Liver (tissue), 9 donors: ENCODE results near the gene SCN2A. TPM values are rescaled to one million over a fixed set of nuclear protein-coding genes. Genes with fewer than 3 reads are reported as not detected.
"Not testable (repeated sequence)": the region's sequence is repeated elsewhere in the genome, so short reads cannot be mapped to it uniquely, and the experiment has no call there.

Experiments used
- DNase-seq: peaks from one replicate; pipeline ENCODE4 v3.0.0-alpha.2; 2017; ENCODE audit warnings: low spot score
- H3K27ac ChIP-seq, 2 donors: one replicate each; pipeline ENCODE4 v1.7.0; 2013; ENCODE audit warnings: inconsistent platforms in 2 of 2, low read length in 2 of 2, control low read depth in 1 of 2, low read depth in 1 of 2, mild to moderate bottlenecking in 1 of 2
- H3K27me3 ChIP-seq, 4 donors: one replicate each; pipeline versions ENCODE4 v1.6.1 to v1.7.0; 2013; ENCODE audit warnings: low read length in 3 of 4, inconsistent platforms in 1 of 4, mild to moderate bottlenecking in 1 of 4, moderate library complexity in 1 of 4; ENCODE audit not compliant: control insufficient read depth in 4 of 4, insufficient read depth in 4 of 4
- H3K36me3 ChIP-seq, 4 donors: one replicate each; pipeline versions ENCODE4 v1.6.1 to v1.7.0; 2013; ENCODE audit warnings: low read length in 3 of 4, mild to moderate bottlenecking in 3 of 4, low read depth in 1 of 4, moderate library complexity in 1 of 4; ENCODE audit not compliant: control insufficient read depth in 4 of 4, insufficient read depth in 3 of 4
- H3K4me1 ChIP-seq, 4 donors: one replicate each; pipeline versions ENCODE4 v1.6.1 to v1.7.0; 2013; ENCODE audit warnings: low read length in 3 of 4, mild to moderate bottlenecking in 3 of 4, moderate library complexity in 1 of 4; ENCODE audit not compliant: control insufficient read depth in 4 of 4, insufficient read depth in 4 of 4
- H3K4me3 ChIP-seq, 3 donors: one replicate each; pipeline versions ENCODE4 v1.6.1 to v1.7.0; 2013; ENCODE audit warnings: low read length in 3 of 3, control low read depth in 1 of 3, low read depth in 1 of 3, mild to moderate bottlenecking in 1 of 3
- H3K9ac ChIP-seq, 2 donors: one replicate each; pipeline ENCODE4 v1.7.0; 2013; ENCODE audit warnings: low read length in 2 of 2, mild to moderate bottlenecking in 2 of 2, moderate library complexity in 2 of 2, control low read depth in 1 of 2, low read depth in 1 of 2
- H3K9me3 ChIP-seq, 4 donors: one replicate each; pipeline versions ENCODE4 v1.6.1 to v1.7.0; 2013; ENCODE audit warnings: low read length in 3 of 4; ENCODE audit not compliant: control insufficient read depth in 4 of 4
- EGR1 ChIP-seq, 2 donors: IDR thresholded peaks; 2 replicates each; pipeline ENCODE4 v1.6.1; 2016 to 2018; ENCODE audit warnings: antibody characterized with exemption in 2 of 2, low read depth in 2 of 2
- FOXA1 ChIP-seq: IDR thresholded peaks from 2 replicates; pipeline ENCODE4 v1.6.1; 2016; ENCODE audit warnings: antibody characterized with exemption
- FOXA2 ChIP-seq: IDR thresholded peaks from 2 replicates; pipeline ENCODE4 v1.6.1; 2016; ENCODE audit warnings: antibody characterized with exemption
- GABPA ChIP-seq, 2 donors: IDR thresholded peaks in 1 of 2; conservative IDR thresholded peaks in 1 of 2; 2 replicates each; pipeline ENCODE4 v1.6.1; 2016; ENCODE audit warnings: antibody characterized with exemption in 2 of 2, mild to moderate bottlenecking in 1 of 2, moderate library complexity in 1 of 2
- HNF4A ChIP-seq, 2 donors: conservative IDR thresholded peaks; 2 replicates each; pipeline ENCODE4 v1.6.1; 2016; ENCODE audit warnings: antibody characterized with exemption in 2 of 2, mild to moderate bottlenecking in 2 of 2
- HNF4G ChIP-seq: IDR thresholded peaks from 2 replicates; pipeline ENCODE4 v1.6.1; 2016; ENCODE audit warnings: antibody characterized with exemption
- NR2F2 ChIP-seq: IDR thresholded peaks from 2 replicates; pipeline ENCODE4 v1.6.1; 2016; ENCODE audit warnings: antibody characterized with exemption
- RAD21 ChIP-seq, 2 donors: IDR thresholded peaks; 2 replicates each; pipeline ENCODE4 v1.6.1; 2016; ENCODE audit warnings: antibody characterized with exemption in 2 of 2, mild to moderate bottlenecking in 2 of 2
- RXRA ChIP-seq, 2 donors: IDR thresholded peaks; 2 replicates each; pipeline ENCODE4 v1.6.1; 2017 to 2018; ENCODE audit warnings: antibody characterized with exemption in 2 of 2, mild to moderate bottlenecking in 1 of 2
- SP1 ChIP-seq: IDR thresholded peaks from 2 replicates; pipeline ENCODE4 v1.6.1; 2018; ENCODE audit warnings: antibody characterized with exemption, mild to moderate bottlenecking
- TAF1 ChIP-seq: conservative IDR thresholded peaks from 2 replicates; pipeline ENCODE4 v1.6.1; 2016; ENCODE audit warnings: antibody characterized with exemption, mild to moderate bottlenecking
- YY1 ChIP-seq: IDR thresholded peaks from 2 replicates; pipeline ENCODE4 v1.6.1; 2016; ENCODE audit warnings: antibody characterized with exemption, mild to moderate bottlenecking
- WGBS: extraction: QIAGEN DNeasy Blood & Tissue Kit; methylation state at CpG from one replicate; pipeline ENCODE4 v1.1.7; 2013; 5-methylcytosine and 5-hydroxymethylcytosine counted together
- polyA plus RNA-seq, 2 donors: library from polyadenylated mRNA; stranded (reverse) in 1 of 2; unstranded in 1 of 2; fragments of 200-250 nt in 1 of 2; fragments of >200 nt in 1 of 2; fragmentation: Nextera tagmentation in 1 of 2; extraction: Ambion mirVana in 1 of 2; gene quantifications; one replicate each; pipeline versions ENCODE4 v1.2.1 to v1.2.3, GENCODE V29; 2013 to 2015
- total RNA-seq, 2 donors: library from RNA; depleted of rRNA; stranded (reverse); fragments of >200 nt; gene quantifications; one replicate each; pipeline ENCODE4 v1.2.3, GENCODE V29; 2014
- TF ChIP-seq, protein P1 (sequence below): fragments of 150-350 bp; IDR thresholded peaks from 2 replicates; pipeline ENCODE4 v1.5.1; 2017; ENCODE audit warnings: improper control_type of control experiment, low read depth, low read length; ENCODE audit not compliant: missing input control
- TF ChIP-seq, protein P2 (sequence below): IDR thresholded peaks from 2 replicates; pipeline ENCODE4 v1.6.1; 2016; ENCODE audit warnings: antibody characterized with exemption
- TF ChIP-seq, protein P3 (sequence below): IDR thresholded peaks from 2 replicates; pipeline ENCODE4 v1.6.1; 2016; ENCODE audit warnings: antibody characterized with exemption
- TF ChIP-seq, protein P4 (sequence below): IDR thresholded peaks from 2 replicates; pipeline ENCODE4 v1.6.1; 2016; ENCODE audit warnings: antibody characterized with exemption
- donor health status: healthy.
- donor health status: healthy.
- donor health status: healthy.
- donor health status: healthy.
- donor health status: healthy.

SCN2A gene
- total and polyA plus RNA-seq, 4 donors, result 0.01 to 0.33 (median 0.05) TPM

DNA sequence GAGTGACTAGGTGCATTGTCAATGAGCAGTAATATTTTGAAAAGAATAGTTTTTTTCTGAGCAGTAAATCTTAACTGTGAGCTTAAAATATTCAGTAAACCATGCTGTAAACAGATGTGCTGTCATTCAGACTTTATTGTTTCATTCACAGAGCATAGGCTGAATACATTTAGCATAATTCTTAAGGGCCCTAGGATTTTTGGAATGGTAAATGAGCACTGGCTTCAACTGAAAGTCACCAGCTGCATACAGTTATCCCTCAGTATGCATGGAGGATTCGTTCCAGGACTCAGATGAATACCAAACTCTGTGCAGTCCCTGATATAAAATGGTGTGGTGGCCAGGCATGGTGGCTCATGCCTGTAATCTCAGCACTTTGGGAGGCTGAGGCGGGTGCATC, 21.1 kb downstream of the SCN2A start:
- 90% methylated on average over 2 of the region's 2 CpGs for WGBS
- not testable (repeated sequence) for H3K27me3 ChIP-seq, H3K36me3 ChIP-seq

DNA sequence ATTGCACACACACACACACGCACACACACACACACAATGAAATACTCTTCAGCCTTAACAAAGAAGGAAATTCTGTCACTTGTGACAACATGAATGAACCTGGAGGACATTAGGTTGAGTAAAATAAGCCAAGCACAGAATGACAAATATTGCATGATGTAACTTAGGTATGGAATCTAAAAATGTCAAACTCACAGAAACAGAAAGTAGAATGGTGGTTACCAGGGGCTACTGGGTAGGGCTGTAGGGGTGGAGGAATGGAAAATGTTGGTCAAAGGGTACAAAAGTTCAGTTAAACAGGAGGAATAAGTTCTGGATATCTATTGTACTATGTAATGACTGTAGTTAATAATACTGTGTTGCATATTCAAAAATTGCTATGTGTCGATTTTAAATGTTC, 29.5 kb downstream of the SCN2A start:
- no peaks in the 10 kb centered on the region for H3K4me1 ChIP-seq
- no peak for DNase-seq
- H3K27ac ChIP-seq, result no peak overlapping the region
- no peak overlapping the region for H3K4me3 ChIP-seq
- WGBS, result 81% methylated on average over 2 of the region's 2 CpGs
- no peaks in the 10 kb centered on the region for H3K36me3 ChIP-seq
- H3K9me3 ChIP-seq, result no peaks in the 10 kb centered on the region
- no peak overlapping the region for H3K9ac ChIP-seq
- H3K27me3 ChIP-seq, result no peaks in the 10 kb centered on the region
- no peak for TF ChIP-seq GABPA (IDR thresholded peaks at IDR 0.05 in 1 of 2, conservative IDR thresholded peaks at IDR 0.05 in 1 of 2)
- no peak for TF ChIP-seq EGR1 (IDR thresholded peaks at IDR 0.05; ENCODE audit: low read depth in 2 of 2)
- no peak for TF ChIP-seq HNF4G
- TF ChIP-seq RXRA (IDR thresholded peaks at IDR 0.05), result no peak
- no peak for TF ChIP-seq FOXA2
- TF ChIP-seq, protein P1, sequence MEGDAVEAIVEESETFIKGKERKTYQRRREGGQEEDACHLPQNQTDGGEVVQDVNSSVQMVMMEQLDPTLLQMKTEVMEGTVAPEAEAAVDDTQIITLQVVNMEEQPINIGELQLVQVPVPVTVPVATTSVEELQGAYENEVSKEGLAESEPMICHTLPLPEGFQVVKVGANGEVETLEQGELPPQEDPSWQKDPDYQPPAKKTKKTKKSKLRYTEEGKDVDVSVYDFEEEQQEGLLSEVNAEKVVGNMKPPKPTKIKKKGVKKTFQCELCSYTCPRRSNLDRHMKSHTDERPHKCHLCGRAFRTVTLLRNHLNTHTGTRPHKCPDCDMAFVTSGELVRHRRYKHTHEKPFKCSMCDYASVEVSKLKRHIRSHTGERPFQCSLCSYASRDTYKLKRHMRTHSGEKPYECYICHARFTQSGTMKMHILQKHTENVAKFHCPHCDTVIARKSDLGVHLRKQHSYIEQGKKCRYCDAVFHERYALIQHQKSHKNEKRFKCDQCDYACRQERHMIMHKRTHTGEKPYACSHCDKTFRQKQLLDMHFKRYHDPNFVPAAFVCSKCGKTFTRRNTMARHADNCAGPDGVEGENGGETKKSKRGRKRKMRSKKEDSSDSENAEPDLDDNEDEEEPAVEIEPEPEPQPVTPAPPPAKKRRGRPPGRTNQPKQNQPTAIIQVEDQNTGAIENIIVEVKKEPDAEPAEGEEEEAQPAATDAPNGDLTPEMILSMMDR, result no peak
- TF ChIP-seq YY1, result no peak
- TF ChIP-seq, protein P2, sequence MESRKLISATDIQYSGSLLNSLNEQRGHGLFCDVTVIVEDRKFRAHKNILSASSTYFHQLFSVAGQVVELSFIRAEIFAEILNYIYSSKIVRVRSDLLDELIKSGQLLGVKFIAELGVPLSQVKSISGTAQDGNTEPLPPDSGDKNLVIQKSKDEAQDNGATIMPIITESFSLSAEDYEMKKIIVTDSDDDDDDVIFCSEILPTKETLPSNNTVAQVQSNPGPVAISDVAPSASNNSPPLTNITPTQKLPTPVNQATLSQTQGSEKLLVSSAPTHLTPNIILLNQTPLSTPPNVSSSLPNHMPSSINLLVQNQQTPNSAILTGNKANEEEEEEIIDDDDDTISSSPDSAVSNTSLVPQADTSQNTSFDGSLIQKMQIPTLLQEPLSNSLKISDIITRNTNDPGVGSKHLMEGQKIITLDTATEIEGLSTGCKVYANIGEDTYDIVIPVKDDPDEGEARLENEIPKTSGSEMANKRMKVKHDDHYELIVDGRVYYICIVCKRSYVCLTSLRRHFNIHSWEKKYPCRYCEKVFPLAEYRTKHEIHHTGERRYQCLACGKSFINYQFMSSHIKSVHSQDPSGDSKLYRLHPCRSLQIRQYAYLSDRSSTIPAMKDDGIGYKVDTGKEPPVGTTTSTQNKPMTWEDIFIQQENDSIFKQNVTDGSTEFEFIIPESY, result no peak
- no peak for TF ChIP-seq RAD21 (IDR thresholded peaks at IDR 0.05)
- TF ChIP-seq FOXA1, result no peak
- TF ChIP-seq, protein P3, sequence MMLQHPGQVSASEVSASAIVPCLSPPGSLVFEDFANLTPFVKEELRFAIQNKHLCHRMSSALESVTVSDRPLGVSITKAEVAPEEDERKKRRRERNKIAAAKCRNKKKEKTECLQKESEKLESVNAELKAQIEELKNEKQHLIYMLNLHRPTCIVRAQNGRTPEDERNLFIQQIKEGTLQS, result no peak
- no peak for TF ChIP-seq NR2F2
- TF ChIP-seq SP1, result no peak

More for the DNA sequence above, 21.1 kb downstream of the SCN2A start:
- not testable (repeated sequence) for H3K4me1 ChIP-seq, H3K9me3 ChIP-seq, H3K27ac ChIP-seq, DNase-seq, H3K4me3 ChIP-seq, H3K9ac ChIP-seq

DNA sequence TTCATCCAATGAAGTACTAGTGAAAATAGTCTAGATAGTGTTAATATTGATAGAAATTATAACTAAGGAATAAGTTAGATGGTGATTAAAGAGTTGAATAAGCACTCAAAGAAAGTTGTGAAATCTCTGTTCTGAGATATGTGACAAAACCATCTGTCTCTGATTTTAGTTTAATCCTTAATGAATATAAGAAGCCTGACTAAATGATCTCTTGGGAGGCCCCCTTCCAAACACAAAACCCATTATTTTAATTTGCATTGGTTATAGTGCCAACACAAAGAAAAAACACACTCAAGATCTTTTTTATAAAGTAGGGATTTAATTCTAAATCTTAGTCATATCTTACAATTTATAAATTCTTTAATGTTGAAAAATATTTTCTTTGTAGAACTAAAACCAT, 34.0 kb downstream of the SCN2A start:
- Histone ChIP-seq H3K9me3 (no peaks in the 10 kb centered on the region), H3K4me3 (no peak overlapping the region), H3K27me3 (no peaks in the 10 kb centered on the region), H3K4me1 (no peaks in the 10 kb centered on the region), H3K9ac (no peak overlapping the region), H3K27ac (no peak overlapping the region), H3K36me3 (no peaks in the 10 kb centered on the region)
- no peak for DNase-seq
- no peak for TF ChIP-seq RXRA (IDR thresholded peaks at IDR 0.05)
- no peak for TF ChIP-seq TAF1
- TF ChIP-seq, protein P1, result no peak
- TF ChIP-seq, protein P2, result no peak
- no peak for TF ChIP-seq GABPA (IDR thresholded peaks at IDR 0.05 in 1 of 2, conservative IDR thresholded peaks at IDR 0.05 in 1 of 2)
- TF ChIP-seq HNF4G, result no peak
- no peak for TF ChIP-seq RAD21 (IDR thresholded peaks at IDR 0.05)
- no peak for TF ChIP-seq EGR1 (IDR thresholded peaks at IDR 0.05; ENCODE audit: low read depth in 2 of 2)
- no peak for TF ChIP-seq HNF4A (conservative IDR thresholded peaks at IDR 0.05)
- TF ChIP-seq, protein P4, sequence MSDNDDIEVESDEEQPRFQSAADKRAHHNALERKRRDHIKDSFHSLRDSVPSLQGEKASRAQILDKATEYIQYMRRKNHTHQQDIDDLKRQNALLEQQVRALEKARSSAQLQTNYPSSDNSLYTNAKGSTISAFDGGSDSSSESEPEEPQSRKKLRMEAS, result no peak
- TF ChIP-seq YY1, result no peak
